ENCODE results near the gene CYSLTR2.

Gene CYSLTR2

GRCh38 chr13:48737689-48738088 is 84.0 kb downstream of the CYSLTR2 start:
- no peak for TF ChIP-seq CTCF (conservative IDR thresholded peaks at IDR 0.05)
- no peak for TF ChIP-seq ZFX (IDR thresholded peaks at IDR 0.05)

GRCh38 chr13:48738311-48738710 is 84.6 kb downstream of the CYSLTR2 start:
- H3K27ac ChIP-seq, result no peak overlapping the region
- TF ChIP-seq ZFX (IDR thresholded peaks at IDR 0.05) (no peak), CTCF (conservative IDR thresholded peaks at IDR 0.05) (no peak)

More at GRCh38 chr13:48737689-48738088, 84.0 kb downstream of the CYSLTR2 start:
- H3K27ac ChIP-seq, result no peak overlapping the region

GRCh38 chr13:48739386-48739964 is 85.7 kb downstream of the CYSLTR2 start:
- no peak overlapping the region for H3K27ac ChIP-seq
- TF ChIP-seq CTCF (conservative IDR thresholded peaks at IDR 0.05) (no peak), ZFX (IDR thresholded peaks at IDR 0.05) (no peak)

- H3K27ac ChIP-seq, result no peak overlapping the region
- TF ChIP-seq ZFX (IDR thresholded peaks at IDR 0.05), result no peak
- TF ChIP-seq CTCF (conservative IDR thresholded peaks at IDR 0.05), result no peak
Measured at GRCh38 chr13:48741377-48741776, 87.6 kb downstream of the CYSLTR2 start.

GRCh38 chr13:48746821-48747220 is 93.1 kb downstream of the CYSLTR2 start:
- no peak overlapping the region for H3K27ac ChIP-seq
- TF ChIP-seq ZFX (IDR thresholded peaks at IDR 0.05) (no peak), CTCF (conservative IDR thresholded peaks at IDR 0.05) (no peak)

GRCh38 chr13:48748681-48749080 is 95.0 kb downstream of the CYSLTR2 start:
- no peak for TF ChIP-seq ZFX (IDR thresholded peaks at IDR 0.05)
- no peak for TF ChIP-seq CTCF (conservative IDR thresholded peaks at IDR 0.05)
- H3K27ac ChIP-seq, result no peak overlapping the region

- no peak for TF ChIP-seq CTCF (conservative IDR thresholded peaks at IDR 0.05)
- no peak for TF ChIP-seq ZFX (IDR thresholded peaks at IDR 0.05)
- H3K27ac ChIP-seq, result no peak overlapping the region
Measured at GRCh38 chr13:48749144-48749543, 95.4 kb downstream of the CYSLTR2 start.
